Ishikawa (cell line): ENCODE data around the gene EEA1.

Experiments
- CEBPB ChIP-seq: IDR thresholded peaks from 2 replicates; pipeline ENCODE4 v1.6.1; 2012
- CREB1 ChIP-seq: IDR thresholded peaks from 2 replicates; pipeline ENCODE4 v1.6.1; 2012; ENCODE audit warnings: low read depth
- EGR1 ChIP-seq: IDR thresholded peaks from 2 replicates; pipeline ENCODE4 v1.6.1; 2012
- EP300 ChIP-seq: IDR thresholded peaks from 2 replicates; pipeline ENCODE4 v1.6.1; 2012; ENCODE audit warnings: borderline replicate concordance
- FOXM1 ChIP-seq: IDR thresholded peaks from 2 replicates; pipeline ENCODE4 v1.6.1; 2012; ENCODE audit warnings: low read depth, borderline replicate concordance
- MAX ChIP-seq: IDR thresholded peaks from 2 replicates; pipeline ENCODE4 v1.6.1; 2012
- NFIC ChIP-seq: IDR thresholded peaks from 2 replicates; pipeline ENCODE4 v1.6.1; 2012
- RAD21 ChIP-seq: IDR thresholded peaks from 2 replicates; pipeline ENCODE4 v1.6.1; 2012; ENCODE audit warnings: low read depth
- REST ChIP-seq: IDR thresholded peaks from 2 replicates; pipeline ENCODE4 v1.6.1; 2012; ENCODE audit warnings: low read depth, mild to moderate bottlenecking
- TAF1 ChIP-seq: IDR thresholded peaks from 2 replicates; pipeline ENCODE4 v1.6.1; 2012; ENCODE audit warnings: low read depth, mild to moderate bottlenecking
- TCF12 ChIP-seq: IDR thresholded peaks from 2 replicates; pipeline ENCODE4 v1.6.1; 2012; ENCODE audit warnings: low read depth
- TEAD4 ChIP-seq: IDR thresholded peaks from 2 replicates; pipeline ENCODE4 v1.6.1; 2012
- USF1 ChIP-seq: IDR thresholded peaks from 2 replicates; pipeline ENCODE4 v1.6.1; 2012
- YY1 ChIP-seq: IDR thresholded peaks from 2 replicates; pipeline ENCODE4 v1.6.1; 2012; ENCODE audit warnings: low read depth
- ZBTB7A ChIP-seq: IDR thresholded peaks from 2 replicates; pipeline ENCODE4 v1.6.1; 2012; ENCODE audit warnings: low read depth

EEA1 gene

GRCh38 chr12:92863251-92863650, 65.8 kb downstream of the EEA1 start:
- no peak for TF ChIP-seq CEBPB
- TF ChIP-seq USF1: no peak
- TF ChIP-seq TCF12: no peak
- no peak for TF ChIP-seq REST
- TF ChIP-seq TEAD4: no peak
- no peak for TF ChIP-seq EP300
- no peak for TF ChIP-seq ZBTB7A
- no peak for TF ChIP-seq FOXM1
- no peak for TF ChIP-seq MAX

- TF ChIP-seq RAD21: no peak
- no peak for TF ChIP-seq TEAD4
- no peak for TF ChIP-seq EP300
- TF ChIP-seq USF1: no peak
- TF ChIP-seq FOXM1: no peak
- TF ChIP-seq NFIC: no peak
- no peak for TF ChIP-seq CREB1
- no peak for TF ChIP-seq YY1
- TF ChIP-seq ZBTB7A: no peak
- no peak for TF ChIP-seq MAX
- no peak for TF ChIP-seq CEBPB
- no peak for TF ChIP-seq REST
- no peak for TF ChIP-seq TCF12
- TF ChIP-seq TAF1: no peak
- no peak for TF ChIP-seq EGR1
These were observed 67.7 kb downstream of the EEA1 start for GRCh38 chr12:92861381-92861780.

GRCh38 chr12:92860521-92860920, 68.6 kb downstream of the EEA1 start:
- no peak for TF ChIP-seq EP300
- no peak for TF ChIP-seq REST
- no peak for TF ChIP-seq ZBTB7A
- TF ChIP-seq USF1: no peak
- TF ChIP-seq EGR1: no peak
- no peak for TF ChIP-seq TEAD4
- no peak for TF ChIP-seq TAF1
- TF ChIP-seq MAX: no peak
- TF ChIP-seq YY1: no peak
- TF ChIP-seq FOXM1: no peak
- no peak for TF ChIP-seq TCF12
- TF ChIP-seq CREB1: no peak
- no peak for TF ChIP-seq CEBPB
- no peak for TF ChIP-seq RAD21

GRCh38 chr12:92859650-92860386, 69.3 kb downstream of the EEA1 start:
- TF ChIP-seq USF1: no peak
- TF ChIP-seq RAD21: no peak
- TF ChIP-seq TCF12: no peak
- TF ChIP-seq FOXM1: no peak
- no peak for TF ChIP-seq TEAD4
- no peak for TF ChIP-seq EGR1
- no peak for TF ChIP-seq ZBTB7A
- no peak for TF ChIP-seq CREB1
- no peak for TF ChIP-seq EP300
- TF ChIP-seq MAX: no peak
- no peak for TF ChIP-seq REST
